Smooth muscle cell (in vitro differentiated cells): ENCODE results near the gene NFX1. TPM values are rescaled to one million over a fixed set of nuclear protein-coding genes. Genes with fewer than 3 reads are reported as not detected.
A peak's percentile ranks its signal among the peaks of the same experiment; 100 is the strongest.
"Not testable (repeated sequence)": the region's sequence is repeated elsewhere in the genome, so short reads cannot be mapped to it uniquely, and the experiment has no call there.

ENCODE experiments used
- DNase-seq: peaks from one replicate; lab custom pipeline; 2025; ENCODE audit not compliant: unreplicated experiment; lab: John Stamatoyannopoulos, UW
- H2AFZ ChIP-seq: fragments of 200-600 bp; sonication (generic); 2 replicates; pipeline ENCODE4 v1.6.0; 2016; ENCODE audit warnings: antibody characterized with exemption, low read depth, mild to moderate bottlenecking
- H3F3A ChIP-seq: fragments of 200-600 bp; sonication (generic); 2 replicates; pipeline ENCODE4 v1.6.0; 2017; ENCODE audit warnings: antibody characterized with exemption, low read depth
- H3K27ac ChIP-seq: fragments of 200-600 bp; sonication (generic); 2 replicates; pipeline ENCODE4 v1.5.1; 2016; ENCODE audit warnings: low read depth, mild to moderate bottlenecking
- H3K27me3 ChIP-seq: fragments of 200-600 bp; sonication (generic); 2 replicates; pipeline ENCODE4 v1.6.1; 2016; ENCODE audit warnings: low read depth, mild to moderate bottlenecking
- H3K36me3 ChIP-seq: fragments of 200-600 bp; sonication (generic); 2 replicates; pipeline ENCODE4 v1.5.1; 2016; ENCODE audit warnings: low read depth
- H3K4me1 ChIP-seq: fragments of 200-600 bp; sonication (generic); 2 replicates; pipeline ENCODE4 v1.5.1; 2016; ENCODE audit warnings: low read depth
- H3K4me2 ChIP-seq: fragments of 200-600 bp; sonication (generic); 2 replicates; pipeline ENCODE4 v1.6.0; 2016; ENCODE audit warnings: mild to moderate bottlenecking
- H3K4me3 ChIP-seq: fragments of 200-600 bp; sonication (generic); 2 replicates; pipeline ENCODE4 v1.5.1; 2016; ENCODE audit warnings: mild to moderate bottlenecking
- H3K79me2 ChIP-seq: fragments of 200-600 bp; sonication (generic); 2 replicates; pipeline ENCODE4 v1.6.0; 2016; ENCODE audit warnings: low read depth, mild to moderate bottlenecking
- H3K9ac ChIP-seq: fragments of 200-600 bp; sonication (generic); 2 replicates; pipeline ENCODE4 v1.6.0; 2016; ENCODE audit warnings: low read depth
- H3K9me3 ChIP-seq: fragments of 200-600 bp; sonication (generic); replicated peaks from 2 replicates; pipeline ENCODE4 v1.5.1; 2016; ENCODE audit warnings: low read depth
- H4K20me1 ChIP-seq: fragments of 200-600 bp; sonication (generic); 2 replicates; pipeline ENCODE4 v1.6.0; 2016; ENCODE audit warnings: low read depth
- WGBS: methylation state at CpG from one replicate; pipeline ENCODE4 v1.1.7; 2016; ENCODE audit warnings: low lambda C conversion rate; 5-methylcytosine and 5-hydroxymethylcytosine counted together
- polyA plus RNA-seq: library from polyadenylated mRNA; unstranded; fragments of >200 nt; fragmentation: Nextera tagmentation; extraction: Ambion mirVana; gene quantifications from 2 replicates; pipeline ENCODE4 v1.2.1, GENCODE V29; 2016
- total RNA-seq: library from RNA; depleted of rRNA; stranded (reverse); fragments of >200 nt; gene quantifications from 2 replicates; pipeline ENCODE4 v1.2.3, GENCODE V29; 2014
- TF ChIP-seq, protein P1 (sequence below): fragments of 200-600 bp; sonication (generic); IDR thresholded peaks from 2 replicates; pipeline ENCODE4 v1.5.1; 2017; ENCODE audit warnings: borderline replicate concordance, mild to moderate bottlenecking, antibody characterized with exemption; ENCODE audit not compliant: insufficient read depth, poor library complexity, severe bottlenecking

The NFX1 gene
- total and polyA plus RNA-seq, 2 experiments from 2014 or later = 19.3 to 22.8 TPM

DNA sequence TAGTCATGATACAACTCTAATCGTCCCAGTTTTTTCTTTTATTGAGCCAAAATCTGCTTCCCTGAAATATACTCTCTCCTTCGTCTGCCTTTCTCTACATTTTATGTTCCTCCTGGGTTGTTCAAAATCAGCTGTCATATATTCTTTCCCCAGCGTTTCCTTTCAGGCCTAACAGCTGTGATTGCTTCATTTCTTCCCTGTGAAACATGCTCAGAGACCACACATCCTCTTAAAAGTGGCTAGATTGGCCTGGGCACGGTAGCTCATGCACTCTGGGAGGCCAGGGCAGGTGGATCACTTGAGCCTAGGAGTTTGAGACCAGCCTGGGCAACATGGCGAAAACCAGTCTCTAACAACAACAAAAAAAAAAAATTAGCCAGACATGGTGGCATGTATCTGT, 25.1 kb downstream of the NFX1 start:
- Histone ChIP-seq H3F3A (peaks cover 5% of the 10 kb centered on the region), H3K79me2 (no peaks in the 10 kb centered on the region), H3K9ac (no peak overlapping the region), H4K20me1 (peaks cover 6% of the 10 kb centered on the region), H3K27ac (peak overlapping the region; percentile 25), H3K27me3 (no peaks in the 10 kb centered on the region), H3K4me1 (no peaks in the 10 kb centered on the region), H3K4me3 (no peak overlapping the region), H2AFZ (no peak overlapping the region), H3K36me3 (peaks cover 44% of the 10 kb centered on the region), H3K4me2 (no peak overlapping the region), H3K9me3 (no peaks in the 10 kb centered on the region)
- TF ChIP-seq, protein P1, sequence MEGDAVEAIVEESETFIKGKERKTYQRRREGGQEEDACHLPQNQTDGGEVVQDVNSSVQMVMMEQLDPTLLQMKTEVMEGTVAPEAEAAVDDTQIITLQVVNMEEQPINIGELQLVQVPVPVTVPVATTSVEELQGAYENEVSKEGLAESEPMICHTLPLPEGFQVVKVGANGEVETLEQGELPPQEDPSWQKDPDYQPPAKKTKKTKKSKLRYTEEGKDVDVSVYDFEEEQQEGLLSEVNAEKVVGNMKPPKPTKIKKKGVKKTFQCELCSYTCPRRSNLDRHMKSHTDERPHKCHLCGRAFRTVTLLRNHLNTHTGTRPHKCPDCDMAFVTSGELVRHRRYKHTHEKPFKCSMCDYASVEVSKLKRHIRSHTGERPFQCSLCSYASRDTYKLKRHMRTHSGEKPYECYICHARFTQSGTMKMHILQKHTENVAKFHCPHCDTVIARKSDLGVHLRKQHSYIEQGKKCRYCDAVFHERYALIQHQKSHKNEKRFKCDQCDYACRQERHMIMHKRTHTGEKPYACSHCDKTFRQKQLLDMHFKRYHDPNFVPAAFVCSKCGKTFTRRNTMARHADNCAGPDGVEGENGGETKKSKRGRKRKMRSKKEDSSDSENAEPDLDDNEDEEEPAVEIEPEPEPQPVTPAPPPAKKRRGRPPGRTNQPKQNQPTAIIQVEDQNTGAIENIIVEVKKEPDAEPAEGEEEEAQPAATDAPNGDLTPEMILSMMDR = no peak
- no peak for DNase-seq
- WGBS = 90% methylated on average over 5 of the region's 5 CpGs

DNA sequence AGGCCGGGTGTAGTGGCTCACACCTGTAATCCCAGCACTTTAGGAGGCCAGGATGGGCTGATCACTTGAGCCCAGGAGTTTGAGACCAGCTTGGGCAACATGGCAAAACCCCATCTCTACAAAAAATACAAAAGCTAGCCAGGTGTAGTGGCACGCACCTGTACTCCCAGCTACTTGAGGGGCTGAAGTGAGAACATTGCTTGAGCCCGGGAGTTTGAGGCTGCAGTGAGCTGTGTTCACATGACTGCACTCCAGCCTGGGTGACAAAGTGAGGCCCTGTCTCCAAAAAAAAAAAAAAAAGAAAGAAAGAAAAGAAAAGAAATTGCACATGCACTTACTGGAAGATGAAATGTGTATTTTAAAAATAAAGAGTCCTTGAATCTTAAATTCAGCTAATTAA, 26.8 kb downstream of the NFX1 start:
- H3K36me3 ChIP-seq = peaks cover 27% of the 10 kb centered on the region
- not testable (repeated sequence) for DNase-seq, H3K4me1 ChIP-seq, H3K79me2 ChIP-seq, H3K9me3 ChIP-seq, H2AFZ ChIP-seq, H3K4me2 ChIP-seq, H3K9ac ChIP-seq, H3K4me3 ChIP-seq, H4K20me1 ChIP-seq, H3K27me3 ChIP-seq
- WGBS = 100% methylated on average over 3 of the region's 3 CpGs
- peak overlapping the region; percentile 33 for H3K27ac ChIP-seq
- peaks cover 17% of the 10 kb centered on the region for H3F3A ChIP-seq

DNA sequence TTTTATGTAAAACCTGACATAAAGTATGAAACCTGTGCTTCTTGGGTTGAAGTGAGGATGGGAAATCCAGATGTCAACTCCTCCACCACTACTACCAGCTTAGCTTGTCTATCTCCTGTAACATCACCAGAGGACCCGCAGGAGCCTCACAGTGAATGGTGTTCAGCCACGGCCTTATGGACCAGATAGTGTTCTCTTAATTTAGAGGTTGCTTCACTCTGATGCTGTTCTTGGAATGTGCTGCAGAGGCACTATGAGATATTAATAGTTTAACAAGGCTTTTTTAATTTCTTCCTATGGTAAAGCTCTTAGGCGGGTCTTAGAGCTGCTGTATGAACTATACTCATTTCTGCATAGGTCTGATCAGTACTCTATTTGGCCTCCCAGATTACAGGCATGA, 27.9 kb downstream of the NFX1 start:
- WGBS = 54% methylated on average over 3 of the region's 3 CpGs
- H3K9ac ChIP-seq = no peak overlapping the region
- TF ChIP-seq, protein P1 = no peak
- no peaks in the 10 kb centered on the region for H3K27me3 ChIP-seq
- no peaks in the 10 kb centered on the region for H3K79me2 ChIP-seq
- no peak overlapping the region for H2AFZ ChIP-seq
- H3K4me1 ChIP-seq = peaks cover 5% of the 10 kb centered on the region
- no peak overlapping the region for H3K4me3 ChIP-seq
- peaks cover 19% of the 10 kb centered on the region for H3F3A ChIP-seq
- H3K9me3 ChIP-seq = no peaks in the 10 kb centered on the region
- H3K36me3 ChIP-seq = peaks cover 27% of the 10 kb centered on the region
- H3K27ac ChIP-seq = peak overlapping the region; percentile 99
- no peak for DNase-seq
- H3K4me2 ChIP-seq = peak overlapping the region; percentile 39
- no peaks in the 10 kb centered on the region for H4K20me1 ChIP-seq

GRCh38 chr9:33318781-33319180, 28.5 kb downstream of the NFX1 start:
- no peak for DNase-seq
- H4K20me1 ChIP-seq = no peaks in the 10 kb centered on the region
- peaks cover 19% of the 10 kb centered on the region for H3F3A ChIP-seq
- no peaks in the 10 kb centered on the region for H3K9me3 ChIP-seq
- no peak overlapping the region for H3K9ac ChIP-seq
- no peaks in the 10 kb centered on the region for H3K79me2 ChIP-seq
- no peak overlapping the region for H2AFZ ChIP-seq
- WGBS = 91% methylated on average over 8 of the region's 8 CpGs
- H3K36me3 ChIP-seq = peaks cover 23% of the 10 kb centered on the region
- H3K27me3 ChIP-seq = no peaks in the 10 kb centered on the region
- H3K4me1 ChIP-seq = peaks cover 5% of the 10 kb centered on the region
- H3K4me3 ChIP-seq = no peak overlapping the region
- TF ChIP-seq, protein P1 = no peak
- peak overlapping the region; percentile 99 for H3K27ac ChIP-seq
- no peak overlapping the region for H3K4me2 ChIP-seq
